ENCODE data around the gene ILF3.

- TF ChIP-seq CTCF (IDR thresholded peaks at IDR 0.05 in 4 of 5, conservative IDR thresholded peaks at IDR 0.05 in 1 of 5) (peak in 2 of 5 experiments; percentile 68 to 82), POLR2A (IDR thresholded peaks at IDR 0.05) (peak; percentile 85 to 91)
Observed at GRCh38 chr19:10653732-10654609, at the start of gene ILF3.

Measured in gastrocnemius medialis (tissue), 4 donors.